Stimulated activated CD4-positive, alpha-beta T cell treated with anti-CD3 and anti-CD28 coated beads, Interleukin-2, amount 100 ng/mL, for 24 hours (primary cell): ENCODE data around the gene PBX3.

ENCODE experiments used
- DNase-seq, 2 donors: peaks; one replicate each; pipeline ENCODE4 v3.0.0-alpha.2; 2020

Gene PBX3

GRCh38 chr9:125959315-125959714 is 212.1 kb downstream of the PBX3 start:
- no peak for DNase-seq

GRCh38 chr9:125959951-125960619 is 212.9 kb downstream of the PBX3 start:
- DNase-seq: no peak

- no peak for DNase-seq
Observed at GRCh38 chr9:125960626-125961025, 213.5 kb downstream of the PBX3 start.

DNA sequence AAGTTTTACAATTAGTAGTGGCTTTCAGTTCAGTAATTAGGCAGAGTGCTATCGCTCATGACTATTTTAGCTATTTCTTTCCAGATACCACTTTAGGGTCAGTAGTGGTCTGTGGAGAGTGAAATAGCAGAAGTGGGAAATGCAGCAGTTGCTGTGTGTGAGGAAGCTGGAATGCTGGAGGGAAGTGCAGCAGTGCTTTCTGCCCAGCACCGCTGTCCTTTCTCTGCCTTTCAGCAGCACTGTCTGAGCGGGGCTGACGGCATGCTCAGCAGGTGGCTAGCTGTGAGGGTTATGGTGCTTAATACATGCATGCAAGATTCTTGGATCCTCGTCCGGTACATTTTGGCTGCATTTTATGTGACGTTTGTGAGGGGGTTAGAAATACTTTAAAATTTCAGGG is 213.9 kb downstream of the PBX3 start:
- DNase-seq: no peak

DNA sequence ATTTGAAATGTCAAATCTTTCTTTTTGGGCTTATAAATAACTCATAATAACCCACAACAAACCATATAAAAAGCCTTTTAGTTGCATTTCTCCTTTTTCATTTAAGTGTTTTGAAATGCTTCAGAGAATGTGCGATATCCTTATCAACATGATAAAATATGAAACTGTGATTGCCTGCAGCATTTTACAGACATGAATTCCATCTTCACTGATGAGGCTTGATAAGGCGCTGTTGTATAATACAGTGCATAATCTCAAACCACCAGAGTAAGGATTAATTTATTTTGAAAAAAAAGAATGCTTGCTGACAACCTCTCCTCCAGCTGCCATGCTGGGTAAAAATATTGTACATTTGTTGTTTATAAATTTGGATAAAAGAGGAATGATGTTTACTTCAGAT is 216.8 kb downstream of the PBX3 start:
- no peak for DNase-seq

- DNase-seq: no peak
Observed at GRCh38 chr9:125964702-125965225, 217.6 kb downstream of the PBX3 start.

DNA sequence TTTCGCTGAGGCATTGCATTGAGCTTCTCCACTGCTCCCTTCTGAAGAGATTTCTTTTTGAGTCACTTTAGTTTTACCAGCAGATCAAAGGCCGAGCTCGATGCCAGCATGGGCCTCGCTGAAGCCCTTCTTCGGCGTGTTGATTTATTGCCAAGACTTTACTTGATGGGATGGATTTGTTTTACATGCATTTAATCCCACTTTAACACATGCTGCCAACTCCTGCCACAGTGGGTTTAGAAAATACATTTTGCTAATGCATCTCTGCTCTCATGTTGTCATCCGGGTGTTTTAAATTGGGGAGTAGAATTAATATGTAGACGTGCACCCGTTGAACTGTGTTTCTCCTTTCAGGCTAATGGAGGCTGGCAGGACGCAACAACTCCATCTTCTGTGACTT is 218.3 kb downstream of the PBX3 start:
- no peak for DNase-seq

DNA sequence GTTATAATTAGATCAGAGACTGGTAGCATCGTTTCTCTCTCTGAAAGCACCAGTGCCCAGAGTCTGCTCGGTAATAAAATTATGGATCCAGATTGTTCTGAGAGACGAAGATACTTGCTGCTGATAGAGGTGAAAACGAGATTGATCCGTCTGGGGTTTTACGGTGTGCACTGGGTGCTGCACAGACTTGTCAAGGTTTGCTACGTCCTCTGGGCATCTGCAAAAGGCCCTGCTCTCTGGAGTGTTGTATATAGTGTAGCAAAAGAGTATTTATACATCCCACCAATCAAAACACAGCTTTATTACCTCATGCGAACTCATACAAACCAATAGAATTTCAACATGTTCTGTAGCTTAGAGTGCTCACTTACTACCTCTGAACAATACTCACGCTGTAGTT is 219.3 kb downstream of the PBX3 start:
- no peak for DNase-seq

GRCh38 chr9:125966959-125967711 is 220.0 kb downstream of the PBX3 start:
- no peak for DNase-seq

DNA sequence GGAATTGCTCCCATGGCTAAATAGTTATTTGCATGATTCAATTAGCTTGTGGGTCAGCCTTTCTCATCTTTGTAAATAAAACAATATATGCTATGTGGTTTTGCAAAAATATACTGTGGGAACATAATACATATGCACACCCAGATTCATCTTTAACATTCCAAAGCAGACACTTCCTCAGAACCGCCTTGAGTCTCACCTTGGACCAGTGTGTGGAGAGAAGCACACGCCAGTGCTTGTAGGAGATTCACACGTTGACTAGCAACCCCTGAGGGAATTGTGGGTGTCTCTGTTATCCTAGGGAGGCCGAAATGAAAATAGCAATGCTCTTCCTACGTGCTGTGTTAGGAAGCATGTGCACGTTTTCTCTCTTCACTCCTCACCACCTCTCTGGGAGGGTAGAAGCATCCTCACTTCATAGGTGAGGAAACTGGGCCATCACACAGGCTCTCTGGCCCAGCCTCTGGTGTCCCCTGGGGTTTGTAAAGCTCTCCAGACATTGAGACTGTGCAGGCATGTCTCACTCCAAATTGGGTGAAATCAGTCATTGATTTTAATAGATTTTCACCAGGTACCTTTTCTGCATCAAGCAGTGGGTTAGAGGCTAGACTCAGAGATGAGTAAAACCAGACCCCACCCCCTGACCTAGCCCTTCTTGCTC is 221.7 kb downstream of the PBX3 start:
- no peak for DNase-seq

DNA sequence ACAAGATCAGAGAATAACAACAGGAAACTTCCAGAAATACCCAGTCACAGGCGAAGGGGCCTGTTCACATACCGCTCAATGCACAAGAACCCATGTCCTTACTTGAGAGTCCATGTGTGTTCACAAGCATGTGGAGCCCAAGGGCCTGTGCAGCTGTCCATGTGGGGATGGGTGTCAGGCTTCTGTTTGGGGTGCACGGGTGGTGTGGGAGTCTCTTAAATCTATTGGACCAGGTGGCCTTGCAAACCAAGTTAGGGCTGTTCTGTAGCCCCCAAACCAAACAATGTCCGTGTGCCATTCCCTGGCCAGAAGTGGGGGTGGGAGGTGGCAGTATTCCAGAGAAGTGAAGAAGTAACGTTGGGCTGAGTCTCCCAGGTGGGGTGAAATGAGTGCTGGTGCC is 222.3 kb downstream of the PBX3 start:
- no peak for DNase-seq

- DNase-seq: no peak
Observed at GRCh38 chr9:125969868-125970267, 222.7 kb downstream of the PBX3 start.

DNA sequence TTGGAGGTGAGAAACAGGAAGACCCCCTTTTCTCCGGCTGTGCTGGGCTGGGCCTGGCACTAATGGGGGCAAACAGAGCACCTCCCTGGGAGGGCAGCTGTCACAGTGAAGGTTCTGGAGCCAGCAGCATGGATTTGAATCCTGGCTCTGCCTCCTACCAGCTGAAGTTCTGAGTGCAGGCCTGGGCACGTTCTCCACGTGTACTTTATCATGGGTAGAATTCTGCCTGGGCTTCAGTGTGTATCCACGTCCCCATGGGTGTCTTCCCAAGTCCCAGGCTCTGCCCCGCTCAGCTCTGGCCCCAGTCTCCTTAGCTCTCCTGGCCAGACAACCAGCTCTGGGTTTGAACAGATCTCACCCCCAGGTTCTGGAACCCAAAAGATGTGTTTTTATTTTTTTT is 223.2 kb downstream of the PBX3 start:
- DNase-seq: no peak

DNA sequence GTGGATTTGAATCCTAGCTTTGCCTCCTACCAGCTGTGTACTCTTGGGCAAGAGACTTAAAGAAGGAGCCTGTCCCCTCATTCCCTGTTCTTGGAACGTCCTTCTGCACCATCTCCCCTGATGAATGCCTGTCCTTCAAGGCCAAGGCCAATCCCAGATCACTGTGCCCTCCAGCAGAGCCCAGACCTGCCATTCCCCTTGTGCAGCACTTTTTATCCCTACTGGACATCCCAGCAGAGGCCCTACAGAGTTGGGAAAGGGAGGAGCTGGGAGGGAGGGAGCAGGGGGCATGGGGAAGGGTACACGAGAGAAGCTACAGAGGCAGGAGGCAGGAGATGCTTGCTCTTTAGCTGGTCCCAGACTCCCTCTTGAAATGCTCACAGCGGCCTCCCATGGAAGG is 223.9 kb downstream of the PBX3 start:
- DNase-seq: no peak

- no peak for DNase-seq
Observed at GRCh38 chr9:125972012-125972729, 225.0 kb downstream of the PBX3 start.

GRCh38 chr9:125973547-125973946 is 226.4 kb downstream of the PBX3 start:
- no peak for DNase-seq

DNA sequence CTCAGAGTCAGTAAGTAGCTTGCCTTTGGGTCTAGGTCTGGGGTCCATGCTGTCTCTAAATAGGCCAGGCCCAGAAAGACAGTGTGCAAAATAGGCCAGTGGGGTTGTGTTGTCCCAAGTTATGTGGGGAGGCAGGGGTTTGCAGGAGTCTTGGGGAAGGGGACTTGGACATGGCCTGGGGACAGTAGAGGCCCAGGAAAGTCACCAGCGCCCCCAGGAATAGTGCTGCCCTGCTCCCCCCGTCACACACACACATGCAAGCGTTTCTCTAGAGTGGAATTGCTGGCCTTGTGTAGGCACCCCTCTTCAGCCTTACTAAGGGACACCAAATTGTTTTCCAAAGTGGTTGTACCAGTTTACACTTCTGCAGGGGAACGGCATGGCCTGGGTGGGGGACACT is 227.5 kb downstream of the PBX3 start:
- DNase-seq: no peak

DNA sequence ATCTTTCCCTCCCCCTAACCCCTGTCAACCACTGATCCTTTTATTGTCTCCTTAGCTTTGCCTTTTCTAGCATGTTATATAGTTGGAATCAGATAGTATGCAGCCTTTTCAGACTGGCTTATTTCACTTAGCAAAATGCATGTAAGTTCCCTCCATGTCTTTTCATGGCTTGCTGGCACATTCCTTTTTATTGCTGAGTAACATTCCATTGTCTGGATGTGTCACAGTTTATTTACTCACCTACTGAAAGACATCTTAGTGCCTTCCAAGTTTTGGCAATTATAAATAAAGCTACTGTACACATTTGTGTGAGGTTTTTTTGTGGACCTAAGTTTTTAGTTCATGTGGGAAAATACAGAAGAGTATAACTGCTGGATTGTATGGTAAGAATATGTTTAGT is 230.1 kb downstream of the PBX3 start:
- no peak for DNase-seq

- DNase-seq: no peak
Observed at GRCh38 chr9:125979383-125979782, 232.2 kb downstream of the PBX3 start.

DNA sequence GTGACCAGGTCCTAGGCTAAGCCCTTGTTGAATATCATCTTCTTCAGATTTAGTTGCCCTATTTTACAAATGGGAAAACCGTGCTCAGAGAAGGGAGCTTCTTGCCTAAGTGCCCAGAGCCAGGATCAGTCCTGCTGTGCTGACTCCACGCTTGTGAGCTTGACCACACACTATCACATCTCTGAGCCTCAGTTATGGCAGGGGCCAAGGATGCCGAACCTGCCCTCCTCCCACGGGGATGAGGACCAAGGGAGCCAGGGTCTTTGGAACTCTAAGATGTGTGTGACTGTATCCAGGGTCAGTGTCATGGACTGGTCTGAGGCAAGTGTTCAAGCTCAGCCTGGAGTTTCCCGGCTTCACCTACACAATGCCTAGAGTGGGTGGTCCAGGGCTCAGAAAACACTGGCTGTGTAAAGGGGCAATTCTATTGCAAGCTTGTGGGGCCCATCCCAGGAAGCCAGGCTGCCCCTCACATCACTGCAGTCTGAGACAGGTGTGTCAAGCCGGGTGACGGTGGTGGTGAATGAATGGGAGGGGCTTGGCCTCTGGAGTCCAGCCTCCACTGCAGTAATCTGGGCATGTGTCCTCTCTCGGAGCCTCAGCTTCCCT is 235.7 kb downstream of the PBX3 start:
- no peak for DNase-seq

GRCh38 chr9:125983681-125984080 is 236.5 kb downstream of the PBX3 start:
- DNase-seq: no peak

- no peak for DNase-seq
Observed at GRCh38 chr9:125984461-125984860, 237.3 kb downstream of the PBX3 start.
